ENCODE data around the gene ANXA10. TPM values are rescaled to one million over a fixed set of nuclear protein-coding genes. Genes with fewer than 3 reads are reported as not detected.

ANXA10 gene
- total and polyA plus RNA-seq, 7 donors: 0.92 to 5.4 TPM; not detected in 5

- H3K27ac ChIP-seq: no peak overlapping the region
- no peaks in the 10 kb centered on the region for H3K27me3 ChIP-seq
- H3K4me3 ChIP-seq: no peak overlapping the region
- no peaks in the 10 kb centered on the region for H3K36me3 ChIP-seq
- TF ChIP-seq EP300 (IDR thresholded peaks at IDR 0.05): no peak
- TF ChIP-seq CTCF (IDR thresholded peaks at IDR 0.05): no peak
- no peak for TF ChIP-seq POLR2A (IDR thresholded peaks at IDR 0.05)
- TF ChIP-seq POLR2AphosphoS5 (IDR thresholded peaks at IDR 0.05): no peak
- DNase-seq: no peak
- intact Hi-C loops (cut with DNase I): no loop called here
- peaks cover 0 to 4% (median 2%) of the 10 kb centered on the region in 4 donors for H3K9me3 ChIP-seq
- no peaks in the 10 kb centered on the region for H3K4me1 ChIP-seq
Measured at GRCh38 chr4:168197926-168198325, 105.6 kb downstream of the ANXA10 start.

GRCh38 chr4:168199260-168199957 is 107.1 kb downstream of the ANXA10 start:
- Histone ChIP-seq H3K27me3 (no peaks in the 10 kb centered on the region), H3K4me3 (no peak overlapping the region), H3K4me1 (no peaks in the 10 kb centered on the region), H3K36me3 (no peaks in the 10 kb centered on the region), H3K9me3 (peaks cover 0 to 16% (median 9%) of the 10 kb centered on the region in 4 donors), H3K27ac (no peak overlapping the region)
- no peak for DNase-seq
- WGBS, 2 donors: 26 to 54% methylated on average over 4 of the region's 4 CpGs
- TF ChIP-seq CTCF (IDR thresholded peaks at IDR 0.05) (no peak), POLR2A (IDR thresholded peaks at IDR 0.05) (no peak), POLR2AphosphoS5 (IDR thresholded peaks at IDR 0.05) (no peak), EP300 (IDR thresholded peaks at IDR 0.05) (no peak)
- intact Hi-C loops (cut with DNase I): no loop called here

GRCh38 chr4:168200685-168201084 is 108.3 kb downstream of the ANXA10 start:
- Histone ChIP-seq H3K36me3 (no peaks in the 10 kb centered on the region), H3K9me3 (peaks cover 0 to 17% (median 9%) of the 10 kb centered on the region in 4 donors), H3K4me1 (no peaks in the 10 kb centered on the region), H3K27ac (no peak overlapping the region), H3K4me3 (no peak overlapping the region), H3K27me3 (no peaks in the 10 kb centered on the region)
- no peak for TF ChIP-seq EP300 (IDR thresholded peaks at IDR 0.05)
- no peak for TF ChIP-seq POLR2A (IDR thresholded peaks at IDR 0.05)
- intact Hi-C loops (cut with DNase I): no loop called here
- WGBS, 2 donors: 49 to 79% methylated on average over 3 of the region's 3 CpGs
- DNase-seq: no peak

- peaks cover 0 to 17% (median 9%) of the 10 kb centered on the region in 4 donors for H3K9me3 ChIP-seq
- TF ChIP-seq POLR2AphosphoS5 (IDR thresholded peaks at IDR 0.05) (no peak), CTCF (IDR thresholded peaks at IDR 0.05) (no peak), POLR2A (IDR thresholded peaks at IDR 0.05) (no peak), EP300 (IDR thresholded peaks at IDR 0.05) (no peak)
- WGBS, 2 donors: 94 to 97% methylated on average over 4 of the region's 4 CpGs
Measured at GRCh38 chr4:168203233-168203911, 111.0 kb downstream of the ANXA10 start.

GRCh38 chr4:168208957-168209614 is 116.7 kb downstream of the ANXA10 start:
- 30 to 77% methylated on average over 3 of the region's 3 CpGs for WGBS, 2 donors
- no peaks in the 10 kb centered on the region for H3K36me3 ChIP-seq

More at GRCh38 chr4:168203233-168203911, 111.0 kb downstream of the ANXA10 start:
- no peak overlapping the region for H3K27ac ChIP-seq
- no peaks in the 10 kb centered on the region for H3K27me3 ChIP-seq
- no peaks in the 10 kb centered on the region for H3K4me1 ChIP-seq
- intact Hi-C loops (cut with DNase I): no loop called here
- H3K36me3 ChIP-seq: no peaks in the 10 kb centered on the region
- DNase-seq: no peak
- H3K4me3 ChIP-seq: no peak overlapping the region

More at GRCh38 chr4:168208957-168209614, 116.7 kb downstream of the ANXA10 start:
- no peak for TF ChIP-seq EP300 (IDR thresholded peaks at IDR 0.05)
- TF ChIP-seq CTCF (IDR thresholded peaks at IDR 0.05): no peak
- TF ChIP-seq POLR2AphosphoS5 (IDR thresholded peaks at IDR 0.05): no peak
- TF ChIP-seq POLR2A (IDR thresholded peaks at IDR 0.05): no peak
- Histone ChIP-seq H3K4me3 (no peak overlapping the region), H3K9me3 (peaks cover 0 to 3% (median 0%) of the 10 kb centered on the region in 4 donors), H3K27me3 (no peaks in the 10 kb centered on the region), H3K4me1 (no peaks in the 10 kb centered on the region), H3K27ac (no peak overlapping the region)
- intact Hi-C loops (cut with DNase I): no loop called here
- no peak for DNase-seq
